Keratinocyte (primary cell): Measurements from ENCODE around the gene ZBTB24. TPM values are rescaled to one million over a fixed set of nuclear protein-coding genes. Genes with fewer than 3 reads are reported as not detected.

Experiments
- DNase-seq: peaks from one replicate; pipeline ENCODE4 v3.0.0-alpha.2; 2011; ENCODE audit warnings: low read depth, missing footprints, low spot score
- FAIRE-seq: peaks from 2 replicates; lab custom pipeline; 2011; peaks lifted over from hg19 to GRCh38; lab: Jason Lieb, UNC
- H2AFZ ChIP-seq: 2 replicates; pipeline ENCODE4 v1.6.0; 2012; ENCODE audit warnings: low read length, control low read depth, inconsistent platforms; ENCODE audit not compliant: control insufficient read depth
- H3K27ac ChIP-seq: 2 replicates; pipeline ENCODE4 v1.5.1; 2011; ENCODE audit warnings: low read length; ENCODE audit not compliant: control insufficient read depth, insufficient read depth
- H3K27me3 ChIP-seq: 3 replicates; pipeline ENCODE4 v1.6.0; 2011; ENCODE audit warnings: low read length; ENCODE audit not compliant: control insufficient read depth, insufficient read depth; ENCODE audit errors: extremely low read depth
- H3K36me3 ChIP-seq, 2 experiments: 2 replicates in 1 of 2; 3 replicates in 1 of 2; pipeline ENCODE4 v1.5.1; 2011; ENCODE audit warnings: low read length in 2 of 2, mild to moderate bottlenecking in 1 of 2; ENCODE audit not compliant: control insufficient read depth in 2 of 2, insufficient read depth in 2 of 2; ENCODE audit errors: extremely low read depth in 1 of 2
- H3K4me1 ChIP-seq: 3 replicates; pipeline ENCODE4 v1.5.1; 2011; ENCODE audit warnings: low read length; ENCODE audit not compliant: control insufficient read depth, insufficient read depth; ENCODE audit errors: extremely low read depth
- H3K4me2 ChIP-seq: 3 replicates; pipeline ENCODE4 v1.6.0; 2011; ENCODE audit warnings: low read depth, low read length; ENCODE audit not compliant: control insufficient read depth, insufficient read depth; ENCODE audit errors: extremely low read depth
- H3K4me3 ChIP-seq, 3 experiments: fragments of 200-600 bp in 1 of 3; sonication (generic) in 1 of 3; 2 replicates in 2 of 3; 3 replicates in 1 of 3; pipeline ENCODE4 v1.5.1; 2011 to 2016; ENCODE audit warnings: low read length in 3 of 3, mild to moderate bottlenecking in 3 of 3, control low read depth in 2 of 3, inconsistent platforms in 1 of 3, low read depth in 1 of 3, mixed read lengths in 1 of 3, mixed run types in 1 of 3, moderate library complexity in 1 of 3; ENCODE audit not compliant: control insufficient read depth in 2 of 3, insufficient read depth in 2 of 3; ENCODE audit errors: extremely low read depth in 1 of 3
- H3K79me2 ChIP-seq: 2 replicates; pipeline ENCODE4 v1.6.0; 2012; ENCODE audit warnings: low read length; ENCODE audit not compliant: control insufficient read depth, insufficient read depth
- H3K9ac ChIP-seq: 3 replicates; pipeline ENCODE4 v1.6.0; 2011; ENCODE audit warnings: low read length; ENCODE audit not compliant: control insufficient read depth, insufficient read depth; ENCODE audit errors: extremely low read depth
- H3K9me1 ChIP-seq: 3 replicates; pipeline ENCODE4 v1.6.0; 2011; ENCODE audit warnings: low read length; ENCODE audit not compliant: control insufficient read depth, insufficient read depth; ENCODE audit errors: extremely low read depth
- H3K9me3 ChIP-seq: 2 replicates; pipeline ENCODE4 v1.5.1; 2012; ENCODE audit warnings: low read depth, low read length; ENCODE audit not compliant: control insufficient read depth
- H4K20me1 ChIP-seq: 3 replicates; pipeline ENCODE4 v1.6.0; 2011; ENCODE audit warnings: low read length; ENCODE audit not compliant: control insufficient read depth, insufficient read depth; ENCODE audit errors: extremely low read depth
- EZH2 ChIP-seq: IDR thresholded peaks from one replicate; pipeline ENCODE4 v1.6.1; 2012; ENCODE audit warnings: inconsistent platforms, mild to moderate bottlenecking, low read length, moderate library complexity
- dilution Hi-C: fragments of 300-500 bp; cut with MboI; formaldehyde crosslinking; loops from one replicate; pipeline ENCODE4 v1.7.0; 2020; ENCODE audit warnings: low sequenced_read_pairs; ENCODE audit not compliant: extremely low pct_ligation_motif_present
- polyA plus RNA-seq, 5 experiments: library from polyadenylated mRNA; depleted of rRNA in 3 of 5; stranded (reverse) in 3 of 5; stranded (forward) in 1 of 5; unstranded in 1 of 5; fragments of >200 nt; gene quantifications; 1 replicate in 1 of 5; 2 replicates in 3 of 5; 3 replicates in 1 of 5; pipeline versions ENCODE4 v1.2.1 to v1.2.3, GENCODE V29; 2011 to 2012; ENCODE audit warnings: missing spikeins in 2 of 5, low read depth in 1 of 5, low replicate concordance in 1 of 5
- TF ChIP-seq, protein P1 (sequence below), 3 experiments: IDR thresholded peaks in 1 of 3; conservative IDR thresholded peaks in 1 of 3; optimal IDR thresholded peaks in 1 of 3; 2 replicates in 2 of 3; 3 replicates in 1 of 3; pipeline versions ENCODE3 to v1.5.1; 2011; ENCODE audit warnings: low read length in 3 of 3, mild to moderate bottlenecking in 3 of 3, moderate library complexity in 2 of 3, control low read depth in 1 of 3, inconsistent platforms in 1 of 3; ENCODE audit not compliant: insufficient read depth in 2 of 3; ENCODE audit errors: extremely low read depth in 1 of 3

ZBTB24 gene
- polyA plus RNA-seq, 1 donor (not counting 4 experiments of a cell fraction or from before 2014, with no cell fraction given) = 4.6 TPM

DNA sequence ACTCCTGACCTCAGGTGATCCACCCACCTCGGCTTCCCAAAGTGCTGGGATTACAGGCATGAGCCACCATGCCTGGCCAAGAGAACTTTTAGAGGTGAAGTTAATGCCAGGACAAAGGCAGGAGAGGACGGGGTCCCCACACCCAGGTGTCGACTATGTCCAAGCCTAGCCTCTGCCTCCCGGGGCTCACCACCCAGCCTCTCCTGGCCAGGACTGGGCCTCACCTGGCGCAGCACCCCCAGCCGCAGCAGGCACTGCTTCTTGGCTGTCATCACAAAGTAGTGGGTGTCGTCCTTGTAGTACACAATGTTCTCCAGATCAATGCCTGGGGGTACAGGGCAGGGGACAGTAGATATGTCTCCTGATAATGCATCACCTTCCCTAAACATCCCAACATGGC lies 31.6 kb downstream of the ZBTB24 start:
- no peaks in the 10 kb centered on the region for H4K20me1 ChIP-seq
- no peak for TF ChIP-seq EZH2
- TF ChIP-seq, protein P1, sequence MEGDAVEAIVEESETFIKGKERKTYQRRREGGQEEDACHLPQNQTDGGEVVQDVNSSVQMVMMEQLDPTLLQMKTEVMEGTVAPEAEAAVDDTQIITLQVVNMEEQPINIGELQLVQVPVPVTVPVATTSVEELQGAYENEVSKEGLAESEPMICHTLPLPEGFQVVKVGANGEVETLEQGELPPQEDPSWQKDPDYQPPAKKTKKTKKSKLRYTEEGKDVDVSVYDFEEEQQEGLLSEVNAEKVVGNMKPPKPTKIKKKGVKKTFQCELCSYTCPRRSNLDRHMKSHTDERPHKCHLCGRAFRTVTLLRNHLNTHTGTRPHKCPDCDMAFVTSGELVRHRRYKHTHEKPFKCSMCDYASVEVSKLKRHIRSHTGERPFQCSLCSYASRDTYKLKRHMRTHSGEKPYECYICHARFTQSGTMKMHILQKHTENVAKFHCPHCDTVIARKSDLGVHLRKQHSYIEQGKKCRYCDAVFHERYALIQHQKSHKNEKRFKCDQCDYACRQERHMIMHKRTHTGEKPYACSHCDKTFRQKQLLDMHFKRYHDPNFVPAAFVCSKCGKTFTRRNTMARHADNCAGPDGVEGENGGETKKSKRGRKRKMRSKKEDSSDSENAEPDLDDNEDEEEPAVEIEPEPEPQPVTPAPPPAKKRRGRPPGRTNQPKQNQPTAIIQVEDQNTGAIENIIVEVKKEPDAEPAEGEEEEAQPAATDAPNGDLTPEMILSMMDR (optimal IDR thresholded peaks at IDR 0.05 in 1 of 3, IDR thresholded peaks at IDR 0.05 in 1 of 3, conservative IDR thresholded peaks at IDR 0.05 in 1 of 3; ENCODE audit: extremely low read depth in 1 of 3, insufficient read depth in 2 of 3, low read length in 3 of 3) = no peak
- no peaks in the 10 kb centered on the region for H3K9me1 ChIP-seq
- H3K4me1 ChIP-seq = peaks cover 8% of the 10 kb centered on the region
- FAIRE-seq = no peak
- DNase-seq = no peak
- dilution Hi-C loops = no loop called here
- H3K36me3 ChIP-seq = peaks cover 13 to 26% of the 10 kb centered on the region in 2 experiments
- H3K9me3 ChIP-seq = no peaks in the 10 kb centered on the region
- no peak overlapping the region for H3K27ac ChIP-seq
- H3K4me3 ChIP-seq = no peak overlapping the region
- H3K4me2 ChIP-seq = no peak overlapping the region
- H3K27me3 ChIP-seq = no peaks in the 10 kb centered on the region
- peaks cover 2% of the 10 kb centered on the region for H3K79me2 ChIP-seq
- H3K9ac ChIP-seq = no peak overlapping the region
- H2AFZ ChIP-seq = no peak overlapping the region

DNA sequence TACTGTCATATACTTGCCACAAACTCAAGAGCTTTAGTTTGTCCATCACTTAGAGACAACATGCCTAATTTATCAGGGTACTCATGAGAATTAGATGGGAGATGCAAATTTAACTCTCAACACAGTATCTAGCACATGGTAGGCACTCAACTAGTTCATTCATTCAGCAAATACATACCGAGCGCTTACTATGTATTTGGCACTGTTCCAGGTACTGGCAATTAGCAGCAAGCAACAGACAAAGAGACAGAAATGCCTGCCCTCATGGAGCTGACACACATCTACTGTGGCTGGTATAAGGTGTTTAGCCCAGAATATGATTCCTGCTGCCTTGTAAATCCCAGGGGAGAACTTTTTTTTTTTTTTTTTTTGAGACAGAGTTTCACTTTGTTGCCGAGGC lies 32.2 kb downstream of the ZBTB24 start:
- no peaks in the 10 kb centered on the region for H4K20me1 ChIP-seq
- H2AFZ ChIP-seq = no peak overlapping the region
- H3K9ac ChIP-seq = no peak overlapping the region
- no peak for FAIRE-seq
- no peak for DNase-seq
- dilution Hi-C loops = no loop called here
- peaks cover 3% of the 10 kb centered on the region for H3K4me1 ChIP-seq
- no peak overlapping the region for H3K4me2 ChIP-seq
- no peak overlapping the region for H3K27ac ChIP-seq
- TF ChIP-seq, protein P1 (optimal IDR thresholded peaks at IDR 0.05 in 1 of 3, IDR thresholded peaks at IDR 0.05 in 1 of 3, conservative IDR thresholded peaks at IDR 0.05 in 1 of 3; ENCODE audit: extremely low read depth in 1 of 3, insufficient read depth in 2 of 3, low read length in 3 of 3) = no peak
- no peak for TF ChIP-seq EZH2
- H3K27me3 ChIP-seq = no peaks in the 10 kb centered on the region
- peaks cover 2% of the 10 kb centered on the region for H3K79me2 ChIP-seq
- peaks cover 17 to 29% of the 10 kb centered on the region in 2 experiments for H3K36me3 ChIP-seq
- no peak overlapping the region for H3K4me3 ChIP-seq
- no peaks in the 10 kb centered on the region for H3K9me1 ChIP-seq
- H3K9me3 ChIP-seq = no peaks in the 10 kb centered on the region
